Stimulated activated CD4-positive, alpha-beta T cell treated with anti-CD3 and anti-CD28 coated beads, TNF-alpha, amount 100 ng/mL, for 1 hour (primary cell): ENCODE measurements around the gene DCDC1.

ENCODE experiments used
- DNase-seq, 3 donors: peaks; one replicate each; pipeline ENCODE4 v3.0.0-alpha.2; 2020; ENCODE audit warnings: low read depth in 3 of 3, low spot score in 1 of 3

Gene DCDC1

GRCh38 chr11:31106968-31107576 is 262.5 kb downstream of the DCDC1 start:
- peak in 2 of 3 donors; percentile 1 to 5 for DNase-seq

- DNase-seq = no peak
These were observed 263.2 kb downstream of the DCDC1 start for GRCh38 chr11:31106326-31106725.

- DNase-seq = no peak
These were observed 266.7 kb downstream of the DCDC1 start for GRCh38 chr11:31102875-31103274.

- DNase-seq = no peak
These were observed 267.2 kb downstream of the DCDC1 start for GRCh38 chr11:31102316-31102715.

GRCh38 chr11:31096191-31096805 is 273.2 kb downstream of the DCDC1 start:
- DNase-seq = no peak

- DNase-seq = no peak
These were observed 276.9 kb downstream of the DCDC1 start for GRCh38 chr11:31092638-31093037.

- no peak for DNase-seq
These were observed 280.4 kb downstream of the DCDC1 start for GRCh38 chr11:31089117-31089516.

- no peak for DNase-seq
These were observed 299.9 kb downstream of the DCDC1 start for GRCh38 chr11:31069447-31070205.

GRCh38 chr11:31060880-31061279 is 308.7 kb downstream of the DCDC1 start:
- DNase-seq = no peak

GRCh38 chr11:31059529-31059928 is 310.0 kb downstream of the DCDC1 start:
- DNase-seq = no peak

- no peak for DNase-seq
These were observed 319.3 kb downstream of the DCDC1 start for GRCh38 chr11:31050061-31050765.

GRCh38 chr11:31045335-31045734 is 324.2 kb downstream of the DCDC1 start:
- no peak for DNase-seq

GRCh38 chr11:31030138-31030792 is 339.3 kb downstream of the DCDC1 start:
- no peak for DNase-seq

- no peak for DNase-seq
These were observed 343.2 kb downstream of the DCDC1 start for GRCh38 chr11:31026315-31026714.

- DNase-seq = no peak
These were observed 347.5 kb downstream of the DCDC1 start for GRCh38 chr11:31022080-31022479.

GRCh38 chr11:31019786-31020185 is 349.8 kb downstream of the DCDC1 start:
- no peak for DNase-seq

- DNase-seq = no peak
These were observed 364.3 kb downstream of the DCDC1 start for GRCh38 chr11:31005202-31005601.

- DNase-seq = no peak
These were observed 368.1 kb downstream of the DCDC1 start for GRCh38 chr11:31001427-31001826.

GRCh38 chr11:31000381-31000780 is 369.2 kb downstream of the DCDC1 start:
- no peak for DNase-seq

- DNase-seq = no peak
These were observed 377.1 kb downstream of the DCDC1 start for GRCh38 chr11:30992513-30992849.

GRCh38 chr11:30991802-30992512 is 377.6 kb downstream of the DCDC1 start:
- DNase-seq = no peak
